Small intestine (tissue), 7 donors: ENCODE data around the gene RHOG. TPM values are rescaled to one million over a fixed set of nuclear protein-coding genes. Genes with fewer than 3 reads are reported as not detected.

ENCODE experiments used
- DNase-seq, 2 donors: peaks; one replicate each; pipeline versions ENCODE4 v3.0.0 to v3.0.0-alpha.2; 2013
- FAIRE-seq: peaks from 2 replicates; lab custom pipeline; 2012; peaks lifted over from hg19 to GRCh38; lab: Jason Lieb, UNC
- H3K27ac ChIP-seq, 3 donors: one replicate each; pipeline ENCODE4 v1.5.1; 2013; ENCODE audit warnings: low read length in 2 of 3, mild to moderate bottlenecking in 2 of 3, control low read depth in 1 of 3, inconsistent platforms in 1 of 3, low read depth in 1 of 3, moderate library complexity in 1 of 3
- H3K27me3 ChIP-seq, 3 donors: one replicate each; pipeline ENCODE4 v1.6.1; 2013; ENCODE audit warnings: low read length in 3 of 3, inconsistent platforms in 1 of 3; ENCODE audit not compliant: control insufficient read depth in 3 of 3, insufficient read depth in 3 of 3
- H3K36me3 ChIP-seq, 3 donors: one replicate each; pipeline ENCODE4 v1.6.1; 2013; ENCODE audit warnings: low read length in 3 of 3, inconsistent platforms in 1 of 3, low read depth in 1 of 3, mild to moderate bottlenecking in 1 of 3, moderate library complexity in 1 of 3; ENCODE audit not compliant: control insufficient read depth in 3 of 3, insufficient read depth in 2 of 3
- H3K4me1 ChIP-seq, 3 donors: one replicate each; pipeline ENCODE4 v1.6.1; 2013; ENCODE audit warnings: low read length in 2 of 3, inconsistent platforms in 1 of 3, low read depth in 1 of 3, mild to moderate bottlenecking in 1 of 3, moderate library complexity in 1 of 3; ENCODE audit not compliant: control insufficient read depth in 3 of 3, insufficient read depth in 2 of 3
- H3K4me3 ChIP-seq, 3 donors: one replicate each; pipeline ENCODE4 v1.5.1; 2013; ENCODE audit warnings: low read length in 3 of 3, control low read depth in 1 of 3, inconsistent platforms in 1 of 3, low read depth in 1 of 3, mild to moderate bottlenecking in 1 of 3, moderate library complexity in 1 of 3
- H3K9me3 ChIP-seq, 2 donors: one replicate each; pipeline ENCODE4 v1.6.1; 2013; ENCODE audit warnings: low read depth in 1 of 2, low read length in 1 of 2; ENCODE audit not compliant: control insufficient read depth in 2 of 2, insufficient read depth in 1 of 2
- WGBS, 3 donors: extraction: QIAGEN DNeasy Blood & Tissue Kit; methylation state at CpG; one replicate each; pipeline ENCODE4 v1.1.7; 2013; 5-methylcytosine and 5-hydroxymethylcytosine counted together
- polyA plus RNA-seq, 4 donors: library from polyadenylated mRNA; stranded (reverse) in 3 of 4; unstranded in 1 of 4; fragments of 200-250 nt in 3 of 4; fragments of 120-200 nt in 1 of 4; gene quantifications; one replicate each; pipeline versions ENCODE4 v1.2.1 to v1.2.3, GENCODE V29; 2013
- donor health status: healthy with polysubstance abuse.
- donor health status: control.
- donor health status: control.
- donor health status: Bipolar disorder and iron deficiency.
- donor health status: healthy.

The RHOG gene
- polyA plus RNA-seq, 4 donors: 45.5 to 114 (median 74.3) TPM

DNA sequence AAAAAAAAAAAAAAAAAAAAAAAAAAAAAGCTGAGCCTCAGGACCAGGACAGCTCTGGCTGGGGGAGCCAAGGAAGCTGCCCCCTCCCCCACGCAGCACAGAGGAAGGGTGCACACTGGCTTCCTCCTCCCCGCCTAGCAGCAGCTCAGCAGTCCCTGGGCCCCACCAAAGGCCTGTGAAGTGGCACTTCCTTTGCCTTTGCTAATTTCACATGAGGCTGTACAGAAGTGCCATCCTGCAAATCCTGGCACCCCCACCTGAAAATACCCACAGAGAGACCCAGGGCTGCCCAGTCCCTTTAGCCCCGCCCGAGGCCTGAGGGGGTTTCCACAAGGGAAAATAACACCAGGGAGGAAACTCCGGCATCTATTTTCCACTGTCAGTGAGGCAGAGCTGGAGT lies 3.9 kb downstream of the RHOG start:
- no peaks in the 10 kb centered on the region for H3K27me3 ChIP-seq
- peaks cover 37 to 49% (median 46%) of the 10 kb centered on the region in 3 donors for H3K4me1 ChIP-seq
- FAIRE-seq (no peak), DNase-seq (peak in 1 of 2 donors; percentile 29)
- peak overlapping the region in 2 of 3 donors; percentile 23 to 47 for H3K27ac ChIP-seq
- WGBS, 3 donors: 65 to 71% (median 65%) methylated on average over 5 of the region's 5 CpGs
- peaks cover 0 to 4% of the 10 kb centered on the region in 2 donors for H3K9me3 ChIP-seq
- peaks cover 0 to 19% (median 0%) of the 10 kb centered on the region in 3 donors for H3K36me3 ChIP-seq
- H3K4me3 ChIP-seq: no peak overlapping the region

DNA sequence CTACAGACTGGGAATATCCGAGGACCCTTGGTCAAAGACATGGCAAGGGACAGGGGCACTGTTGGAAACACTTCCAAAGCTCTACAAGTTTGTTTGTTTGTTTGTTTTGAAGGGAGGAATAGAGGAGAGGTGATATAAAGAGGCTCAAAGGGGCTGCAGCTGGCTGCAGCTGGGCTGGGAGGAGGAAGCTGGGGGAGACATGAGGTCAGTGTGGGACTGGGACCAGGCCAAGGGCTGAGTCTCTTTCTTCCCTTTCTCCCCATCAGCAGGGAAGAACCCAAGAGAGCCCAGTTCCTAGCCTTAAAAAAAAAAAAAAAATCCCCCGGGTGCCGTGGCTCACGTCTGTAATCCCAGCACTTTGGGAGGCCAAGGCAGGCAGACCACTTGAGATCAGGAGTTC lies 5.0 kb downstream of the RHOG start:
- Histone ChIP-seq H3K4me1 (peaks cover 37 to 50% (median 43%) of the 10 kb centered on the region in 3 donors), H3K36me3 (peaks cover 0 to 30% (median 4%) of the 10 kb centered on the region in 3 donors), H3K27ac (peak overlapping the region; percentile 53 to 90 (median 88)), H3K27me3 (no peaks in the 10 kb centered on the region), H3K9me3 (no peaks in the 10 kb centered on the region), H3K4me3 (no peak overlapping the region)
- 66 to 88% (median 79%) methylated on average over 4 of the region's 4 CpGs for WGBS, 3 donors
- no peak for FAIRE-seq
- DNase-seq: no peak

DNA sequence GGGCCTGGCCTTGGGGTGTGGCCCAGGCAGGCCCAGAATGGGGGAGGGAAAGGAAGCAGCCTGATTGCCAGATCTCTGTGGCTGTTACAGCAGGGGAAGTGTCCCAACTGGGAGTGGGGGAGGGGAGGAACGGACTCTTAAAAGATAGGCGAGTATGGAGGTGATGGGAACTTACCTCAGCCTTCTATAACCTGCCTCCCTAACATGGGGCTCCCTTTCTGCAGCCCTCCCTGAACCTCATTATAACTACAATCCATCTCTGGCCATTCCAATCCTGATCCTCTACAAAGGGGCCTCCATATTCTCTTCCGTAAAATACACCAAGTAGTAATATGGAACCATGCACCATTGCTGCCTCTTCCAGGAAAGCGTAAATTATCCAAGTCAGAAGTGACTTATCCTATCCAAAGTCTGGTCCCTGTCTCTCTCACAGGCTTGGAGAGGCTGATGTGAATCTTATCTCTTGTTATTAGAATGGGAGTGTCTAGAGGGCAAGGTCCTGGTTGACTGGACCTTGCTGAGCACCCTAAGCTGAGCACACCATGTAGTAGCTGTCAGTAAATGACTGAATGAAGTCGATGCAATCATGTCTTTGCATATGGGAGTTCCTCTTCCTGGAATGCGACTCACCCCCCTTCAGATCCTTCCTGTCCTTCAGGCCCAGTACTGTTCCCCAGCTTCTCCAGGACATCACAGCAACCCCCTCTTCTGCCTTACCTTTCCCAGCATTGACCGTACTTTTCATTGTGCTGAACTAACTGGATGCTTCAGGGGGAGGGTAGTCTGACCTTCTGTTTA lies 5.9 kb downstream of the RHOG start:
- Histone ChIP-seq H3K4me3 (no peak overlapping the region), H3K9me3 (no peaks in the 10 kb centered on the region), H3K27ac (peak overlapping the region; percentile 75 to 90 (median 88)), H3K4me1 (peaks cover 37 to 50% (median 43%) of the 10 kb centered on the region in 3 donors), H3K36me3 (peaks cover 3 to 37% (median 4%) of the 10 kb centered on the region in 3 donors), H3K27me3 (no peaks in the 10 kb centered on the region)
- 53 to 62% (median 62%) methylated on average over 7 of the region's 7 CpGs for WGBS, 3 donors
- FAIRE-seq (no peak), DNase-seq (peak; percentile 64 to 92)

DNA sequence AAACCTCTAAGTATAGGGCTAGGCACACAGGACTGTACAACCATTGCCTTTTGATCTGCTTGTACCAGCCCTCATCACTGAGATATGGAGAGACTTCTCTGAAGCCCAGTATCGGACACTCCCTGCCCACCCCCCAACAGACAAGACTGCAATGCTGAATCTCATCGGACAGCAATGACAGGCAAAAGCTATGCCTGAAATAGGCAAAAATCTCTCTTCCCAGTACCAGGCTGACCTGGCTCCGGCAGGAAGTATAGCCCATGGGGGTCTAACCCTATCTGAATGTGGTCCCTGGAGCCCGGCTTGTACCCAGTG lies 6.5 kb downstream of the RHOG start:
- Histone ChIP-seq H3K27ac (peak overlapping the region; percentile 75 to 90 (median 88)), H3K27me3 (no peaks in the 10 kb centered on the region), H3K36me3 (peaks cover 3 to 42% (median 4%) of the 10 kb centered on the region in 3 donors), H3K9me3 (no peaks in the 10 kb centered on the region), H3K4me3 (no peak overlapping the region), H3K4me1 (peaks cover 37 to 50% (median 43%) of the 10 kb centered on the region in 3 donors)
- DNase-seq: no peak
- FAIRE-seq: no peak
- 64 to 79% (median 76%) methylated on average over 4 of the region's 4 CpGs for WGBS, 3 donors

DNA sequence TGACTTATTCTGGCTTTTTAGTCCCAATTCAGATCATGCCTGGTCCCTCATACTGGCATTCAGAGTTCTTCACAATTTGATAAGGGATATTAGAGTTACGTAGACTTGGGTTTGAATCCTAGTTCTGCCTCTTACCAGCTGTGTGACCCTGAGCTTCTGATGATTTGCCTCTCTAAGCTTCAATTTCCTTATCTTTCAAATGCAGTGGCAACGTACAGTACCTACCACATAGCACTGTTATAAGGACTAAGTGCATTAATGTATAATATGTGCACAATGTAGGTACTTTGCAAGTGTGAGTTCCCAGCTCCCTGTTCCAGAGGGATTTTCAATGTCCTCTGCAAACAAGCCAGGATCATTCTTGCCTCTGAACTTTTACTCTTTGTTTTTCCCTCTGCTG lies 7.3 kb downstream of the RHOG start:
- Histone ChIP-seq H3K9me3 (no peaks in the 10 kb centered on the region), H3K27ac (no peak overlapping the region), H3K27me3 (no peaks in the 10 kb centered on the region), H3K4me3 (no peak overlapping the region), H3K36me3 (peaks cover 3 to 44% (median 4%) of the 10 kb centered on the region in 3 donors), H3K4me1 (peaks cover 35 to 44% (median 41%) of the 10 kb centered on the region in 3 donors)
- no peak for DNase-seq
- FAIRE-seq: no peak
- 77 to 83% (median 82%) methylated on average over 2 of the region's 2 CpGs for WGBS, 3 donors

DNA sequence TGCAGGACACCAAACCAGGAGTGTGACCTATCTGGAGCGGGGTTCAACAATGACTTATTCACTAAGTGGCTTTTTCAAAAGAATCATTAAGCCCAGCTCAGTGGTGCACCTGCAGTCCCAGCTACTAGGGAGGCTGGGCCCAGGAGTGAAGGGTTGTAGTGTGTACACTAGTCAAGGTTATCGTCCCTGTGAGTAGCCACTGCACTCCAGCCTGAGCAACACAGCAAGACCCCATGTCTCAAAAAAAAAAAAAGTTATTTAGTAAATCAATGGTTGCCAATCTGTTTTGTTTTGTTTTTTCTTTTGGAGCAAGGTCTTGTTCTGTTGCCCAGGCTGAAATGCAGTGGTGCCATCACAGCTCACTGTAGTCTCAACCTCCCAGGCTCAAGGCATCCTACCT lies 7.9 kb downstream of the RHOG start:
- Histone ChIP-seq H3K36me3 (peaks cover 3 to 47% (median 6%) of the 10 kb centered on the region in 3 donors), H3K4me3 (no peak overlapping the region), H3K27ac (peak overlapping the region in 2 of 3 donors; percentile 62 to 76), H3K27me3 (no peaks in the 10 kb centered on the region), H3K4me1 (peaks cover 29 to 39% (median 39%) of the 10 kb centered on the region in 3 donors), H3K9me3 (no peaks in the 10 kb centered on the region)
- WGBS, 3 donors: 90 to 96% (median 91%) methylated on average over 2 of the region's 2 CpGs
- no peak for FAIRE-seq
- no peak for DNase-seq

DNA sequence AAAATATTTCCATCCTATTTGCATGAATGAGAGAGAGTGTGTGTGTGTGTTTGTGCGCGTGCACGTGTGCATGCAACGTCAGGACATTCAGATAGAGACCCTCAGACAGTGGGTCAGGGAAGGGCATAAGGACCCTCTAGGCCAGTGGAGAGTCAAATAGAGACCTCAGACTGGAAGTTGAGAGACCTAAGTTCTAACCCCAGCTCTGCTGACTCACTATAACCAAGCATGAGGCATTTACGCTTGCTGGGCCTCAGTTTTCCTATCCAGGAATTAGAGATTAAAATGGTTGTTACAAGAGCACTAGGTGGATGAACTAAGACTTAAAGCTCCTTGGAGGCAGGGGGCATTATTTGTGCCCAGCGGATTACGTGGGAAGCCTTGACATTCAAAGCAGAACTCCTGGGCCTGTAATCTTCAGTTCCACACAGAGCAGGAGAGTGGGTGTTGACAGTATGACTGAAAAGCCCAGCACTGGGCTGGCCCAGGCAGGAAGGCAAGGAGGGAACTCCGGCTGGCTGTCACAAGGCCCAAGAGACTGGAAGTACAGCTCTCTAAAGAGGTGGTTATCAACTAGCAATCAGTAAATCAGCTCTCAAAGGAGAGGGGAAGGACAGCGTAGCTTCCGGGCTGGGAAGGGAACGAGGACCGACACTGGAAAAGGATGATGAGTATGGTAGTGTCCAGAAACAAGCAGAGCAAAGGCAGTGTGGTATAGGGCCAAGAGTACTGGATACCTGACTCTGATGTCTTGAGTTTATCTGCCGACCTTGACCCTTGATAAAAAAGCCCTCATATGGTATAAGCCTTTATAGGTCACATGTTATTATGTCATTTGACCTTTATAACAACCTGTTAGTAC lies 9.2 kb downstream of the RHOG start:
- H3K4me1 ChIP-seq: peaks cover 24 to 34% (median 30%) of the 10 kb centered on the region in 3 donors

DNA sequence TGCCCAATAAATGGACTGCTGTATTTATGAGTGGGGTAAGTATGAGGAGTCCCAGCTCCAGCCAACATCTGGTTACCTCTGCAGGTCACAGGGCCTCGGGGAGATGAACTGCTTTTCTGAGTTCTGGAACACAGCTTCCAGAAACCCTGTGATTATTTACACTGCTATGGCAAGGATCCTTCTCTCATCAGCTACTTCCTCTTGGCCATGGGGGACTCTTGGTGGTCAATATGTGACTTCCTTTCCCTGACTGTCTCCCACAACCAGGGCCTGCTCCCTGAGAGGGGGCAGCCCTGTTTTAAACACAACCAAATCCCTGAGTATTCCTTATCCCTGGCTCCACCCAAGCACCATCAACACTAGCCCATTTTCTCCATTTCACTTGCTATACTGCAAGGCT lies 10.0 kb downstream of the RHOG start:
- no peaks in the 10 kb centered on the region for H3K9me3 ChIP-seq
- no peaks in the 10 kb centered on the region for H3K27me3 ChIP-seq
- 65 to 85% (median 85%) methylated on average over 1 of the region's 1 CpG for WGBS, 3 donors
- DNase-seq (no peak), FAIRE-seq (no peak)
- peaks cover 10 to 56% (median 24%) of the 10 kb centered on the region in 3 donors for H3K36me3 ChIP-seq
- H3K27ac ChIP-seq: no peak overlapping the region
- peaks cover 23 to 30% (median 28%) of the 10 kb centered on the region in 3 donors for H3K4me1 ChIP-seq
- H3K4me3 ChIP-seq: no peak overlapping the region

More for the DNA sequence above, 9.2 kb downstream of the RHOG start:
- no peaks in the 10 kb centered on the region for H3K27me3 ChIP-seq
- no peak for FAIRE-seq
- WGBS, 3 donors: 72 to 76% (median 75%) methylated on average over 12 to 13 of the region's 13 CpGs
- peaks cover 10 to 55% (median 17%) of the 10 kb centered on the region in 3 donors for H3K36me3 ChIP-seq
- DNase-seq: peak in 1 of 2 donors; percentile 51
- H3K27ac ChIP-seq: peak overlapping the region in 2 of 3 donors; percentile 59 to 73
- H3K4me3 ChIP-seq: no peak overlapping the region
- no peaks in the 10 kb centered on the region for H3K9me3 ChIP-seq
